22Rv1 (cell line): ENCODE data around the gene MYH16.
"Not testable (repeated sequence)": the region's sequence is repeated elsewhere in the genome, so short reads cannot be mapped to it uniquely, and the experiment has no call there.

Experiments
- H3K27ac ChIP-seq: fragments of 450-650 bp; 2 replicates; pipeline ENCODE4 v1.5.1; 2017
- ZFX ChIP-seq: fragments of 450-650 bp; IDR thresholded peaks from 2 replicates; pipeline ENCODE4 v1.6.1; 2017; ENCODE audit warnings: antibody characterized with exemption, borderline replicate concordance
- TF ChIP-seq, protein P1 (sequence below): fragments of 450-650 bp; IDR thresholded peaks from 2 replicates; pipeline ENCODE4 v1.5.1; 2017; ENCODE audit warnings: mild to moderate bottlenecking

The MYH16 gene

GRCh38 chr7:99275496-99275895, 2.9 kb downstream of the MYH16 start:
- no peak for TF ChIP-seq ZFX
- TF ChIP-seq, protein P1, sequence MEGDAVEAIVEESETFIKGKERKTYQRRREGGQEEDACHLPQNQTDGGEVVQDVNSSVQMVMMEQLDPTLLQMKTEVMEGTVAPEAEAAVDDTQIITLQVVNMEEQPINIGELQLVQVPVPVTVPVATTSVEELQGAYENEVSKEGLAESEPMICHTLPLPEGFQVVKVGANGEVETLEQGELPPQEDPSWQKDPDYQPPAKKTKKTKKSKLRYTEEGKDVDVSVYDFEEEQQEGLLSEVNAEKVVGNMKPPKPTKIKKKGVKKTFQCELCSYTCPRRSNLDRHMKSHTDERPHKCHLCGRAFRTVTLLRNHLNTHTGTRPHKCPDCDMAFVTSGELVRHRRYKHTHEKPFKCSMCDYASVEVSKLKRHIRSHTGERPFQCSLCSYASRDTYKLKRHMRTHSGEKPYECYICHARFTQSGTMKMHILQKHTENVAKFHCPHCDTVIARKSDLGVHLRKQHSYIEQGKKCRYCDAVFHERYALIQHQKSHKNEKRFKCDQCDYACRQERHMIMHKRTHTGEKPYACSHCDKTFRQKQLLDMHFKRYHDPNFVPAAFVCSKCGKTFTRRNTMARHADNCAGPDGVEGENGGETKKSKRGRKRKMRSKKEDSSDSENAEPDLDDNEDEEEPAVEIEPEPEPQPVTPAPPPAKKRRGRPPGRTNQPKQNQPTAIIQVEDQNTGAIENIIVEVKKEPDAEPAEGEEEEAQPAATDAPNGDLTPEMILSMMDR: no peak
- no peak overlapping the region for H3K27ac ChIP-seq

- H3K27ac ChIP-seq: no peak overlapping the region
- TF ChIP-seq, protein P1: peak; percentile 14; the same call in 1 of the 2 replicates
- no peak for TF ChIP-seq ZFX
Observed at GRCh38 chr7:99278180-99278579, 5.5 kb downstream of the MYH16 start.

- H3K27ac ChIP-seq: not testable (repeated sequence)
Observed at GRCh38 chr7:99284165-99284564, 11.5 kb downstream of the MYH16 start.

DNA sequence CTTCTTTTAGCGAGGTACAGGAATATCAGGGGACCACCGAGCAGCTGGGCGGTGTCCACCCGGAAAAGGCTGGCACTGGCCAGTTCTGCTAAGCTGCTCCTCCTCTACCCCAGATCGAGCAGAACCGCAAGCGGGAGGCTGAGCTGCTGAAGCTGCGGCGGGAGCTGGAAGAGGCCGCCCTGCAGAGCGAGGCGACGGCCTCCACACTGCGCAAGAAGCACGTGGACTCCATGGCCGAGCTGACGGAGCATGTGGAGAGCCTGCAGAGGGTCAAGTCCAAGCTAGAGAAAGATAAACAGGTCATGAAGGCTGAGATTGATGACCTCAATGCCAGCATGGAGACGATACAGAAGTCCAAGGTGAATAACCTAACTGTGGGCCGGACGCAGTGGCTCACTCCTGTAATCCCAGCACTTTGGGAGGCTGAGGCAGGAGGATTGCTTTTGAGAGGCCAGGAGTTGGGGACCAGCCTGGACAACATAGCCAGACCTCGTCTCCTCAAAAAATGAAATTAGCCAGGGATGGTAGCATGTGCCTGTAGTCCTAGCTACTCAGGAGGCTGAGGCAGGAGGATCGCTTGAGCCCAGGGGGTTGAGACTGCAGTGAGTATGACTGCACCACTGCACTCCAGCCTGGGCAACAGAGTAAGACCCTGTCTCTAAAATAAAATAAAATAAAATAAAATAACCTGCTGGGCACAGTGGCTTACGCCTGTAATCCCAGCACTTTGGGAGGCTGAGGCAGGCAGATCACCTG, 15.3 kb downstream of the MYH16 start:
- TF ChIP-seq, protein P1: no peak
- TF ChIP-seq ZFX: no peak
- no peak overlapping the region for H3K27ac ChIP-seq

GRCh38 chr7:99289185-99289584, 16.5 kb downstream of the MYH16 start:
- TF ChIP-seq, protein P1: no peak
- TF ChIP-seq ZFX: no peak
- no peak overlapping the region for H3K27ac ChIP-seq

DNA sequence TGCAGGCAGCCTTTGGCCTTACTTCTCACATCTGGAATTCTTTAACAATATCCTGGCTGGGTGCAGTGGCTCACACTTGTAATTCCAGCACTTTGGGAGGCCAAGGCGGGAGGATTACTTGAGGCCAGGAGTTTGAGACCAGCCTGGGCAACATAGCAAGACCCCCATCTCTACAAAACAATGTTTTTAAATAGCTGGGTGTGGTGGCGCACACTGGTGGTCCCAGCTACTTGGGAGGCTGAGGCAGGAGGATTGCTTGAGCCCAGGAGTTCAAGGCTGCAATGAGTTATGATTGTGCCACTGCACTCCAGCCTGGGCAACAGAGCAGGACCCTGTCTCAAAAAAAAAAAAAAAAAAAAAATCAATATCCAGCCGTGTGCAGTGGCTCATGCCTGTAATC, 17.5 kb downstream of the MYH16 start:
- H3K27ac ChIP-seq: not testable (repeated sequence)

DNA sequence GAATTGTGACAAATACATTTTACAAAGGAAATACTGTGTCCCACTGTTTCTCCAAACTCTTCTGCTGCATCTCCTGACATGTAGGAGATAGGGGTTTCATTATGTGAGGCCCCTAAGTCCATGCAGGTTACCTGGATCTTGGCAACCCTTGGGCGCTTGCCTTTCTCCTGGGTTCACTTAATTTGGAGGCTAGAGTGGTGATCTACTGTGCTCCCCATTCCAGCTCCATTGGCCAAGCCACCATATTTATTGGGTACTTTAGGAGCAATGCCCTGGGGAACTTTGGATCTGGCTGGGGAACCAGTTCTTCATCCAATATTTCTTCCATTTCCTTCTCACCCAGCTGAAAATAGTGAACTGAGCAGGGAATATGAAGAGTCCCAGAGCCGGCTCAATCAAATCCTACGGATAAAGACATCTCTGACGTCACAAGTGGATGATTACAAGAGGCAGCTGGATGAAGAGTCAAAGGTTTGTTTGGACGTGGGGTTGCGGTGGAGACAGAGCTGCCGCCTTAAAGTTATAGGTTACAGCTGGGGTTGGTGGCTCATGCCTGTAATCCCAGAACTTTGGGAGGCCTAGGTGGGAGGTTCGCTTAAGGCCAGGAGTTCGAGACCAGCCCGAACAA, 18.5 kb downstream of the MYH16 start:
- TF ChIP-seq, protein P1: no peak
- no peak for TF ChIP-seq ZFX
- H3K27ac ChIP-seq: no peak overlapping the region

GRCh38 chr7:99292127-99292526, 19.5 kb downstream of the MYH16 start:
- TF ChIP-seq ZFX: no peak
- TF ChIP-seq, protein P1: no peak
- no peak overlapping the region for H3K27ac ChIP-seq
